ENCODE data around the gene HNF4A. TPM values are rescaled to one million over a fixed set of nuclear protein-coding genes. Genes with fewer than 3 reads are reported as not detected.

Gene HNF4A
- total RNA-seq, 1 donor: not detected

DNA sequence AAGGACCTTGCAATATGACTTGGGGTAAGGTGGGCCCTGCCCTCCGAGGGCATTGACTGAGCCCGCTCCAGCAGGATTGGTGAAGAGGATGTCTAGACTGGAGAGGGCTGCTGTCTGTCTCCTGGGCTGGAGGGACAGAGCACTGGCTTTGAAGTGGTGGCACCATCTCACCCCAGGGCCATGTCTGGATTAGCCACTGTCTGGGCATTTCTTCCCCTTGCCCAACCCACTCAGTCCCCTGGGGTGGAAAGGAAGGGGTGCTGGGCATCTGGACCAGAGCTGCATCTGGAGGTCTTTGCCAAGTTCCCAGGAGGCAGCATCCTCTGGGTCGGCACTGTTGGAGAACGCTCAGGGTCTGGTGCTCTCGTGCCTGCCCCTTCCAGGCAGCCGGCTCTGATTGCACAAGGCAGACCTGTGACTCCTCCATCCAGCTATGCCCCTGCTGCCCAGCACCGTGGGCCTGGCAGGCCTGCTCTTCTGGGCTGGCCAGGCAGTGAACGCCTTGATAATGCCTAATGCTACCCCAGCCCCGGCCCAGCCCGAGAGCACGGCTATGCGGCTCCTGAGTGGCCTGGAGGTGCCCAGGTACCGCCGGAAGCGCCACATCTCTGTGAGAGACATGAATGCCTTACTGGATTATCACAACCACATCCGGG lies 18.6 kb upstream of the HNF4A start, which contains the start of gene R3HDML:
TSS of gene R3HDML (plus strand) at position 319 of the 656 bp plus-strand sequence. CDS start at position 434, 115 bp downstream.
- peaks cover 8% of the 10 kb centered on the region for H3K27me3 ChIP-seq (ENCODE audit: insufficient read depth, low read length)
- no peaks in the 10 kb centered on the region for H3K79me2 ChIP-seq (ENCODE audit: insufficient read depth, low read length)
- no peak for DNase-seq (ENCODE audit: insufficient read length, low spot score, missing footprints)
- H3K4me2 ChIP-seq (ENCODE audit: insufficient read depth, low read length): no peak within 1 kb of the TSS
- H3K4me3 ChIP-seq (ENCODE audit: insufficient read depth, low read length): no peak within 1 kb of the TSS
- no peaks in the 10 kb centered on the region for H3K36me3 ChIP-seq (ENCODE audit: insufficient read depth, low read length)
- TF ChIP-seq, protein P1, sequence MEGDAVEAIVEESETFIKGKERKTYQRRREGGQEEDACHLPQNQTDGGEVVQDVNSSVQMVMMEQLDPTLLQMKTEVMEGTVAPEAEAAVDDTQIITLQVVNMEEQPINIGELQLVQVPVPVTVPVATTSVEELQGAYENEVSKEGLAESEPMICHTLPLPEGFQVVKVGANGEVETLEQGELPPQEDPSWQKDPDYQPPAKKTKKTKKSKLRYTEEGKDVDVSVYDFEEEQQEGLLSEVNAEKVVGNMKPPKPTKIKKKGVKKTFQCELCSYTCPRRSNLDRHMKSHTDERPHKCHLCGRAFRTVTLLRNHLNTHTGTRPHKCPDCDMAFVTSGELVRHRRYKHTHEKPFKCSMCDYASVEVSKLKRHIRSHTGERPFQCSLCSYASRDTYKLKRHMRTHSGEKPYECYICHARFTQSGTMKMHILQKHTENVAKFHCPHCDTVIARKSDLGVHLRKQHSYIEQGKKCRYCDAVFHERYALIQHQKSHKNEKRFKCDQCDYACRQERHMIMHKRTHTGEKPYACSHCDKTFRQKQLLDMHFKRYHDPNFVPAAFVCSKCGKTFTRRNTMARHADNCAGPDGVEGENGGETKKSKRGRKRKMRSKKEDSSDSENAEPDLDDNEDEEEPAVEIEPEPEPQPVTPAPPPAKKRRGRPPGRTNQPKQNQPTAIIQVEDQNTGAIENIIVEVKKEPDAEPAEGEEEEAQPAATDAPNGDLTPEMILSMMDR (IDR thresholded peaks at IDR 0.05; ENCODE audit: extremely low read depth, low read depth, low read length): no peak
- no peak within 1 kb of the TSS for H2AFZ ChIP-seq (ENCODE audit: low read length)
- H3K4me1 ChIP-seq (ENCODE audit: insufficient read depth, low read length): no peaks in the 10 kb centered on the region
- H3K9me3 ChIP-seq (ENCODE audit: low read depth, low read length): no peaks in the 10 kb centered on the region
- no peak within 1 kb of the TSS for H3K27ac ChIP-seq (ENCODE audit: low read depth, low read length)
- no peaks in the 10 kb centered on the region for H4K20me1 ChIP-seq (ENCODE audit: insufficient read depth, low read length)

DNA sequence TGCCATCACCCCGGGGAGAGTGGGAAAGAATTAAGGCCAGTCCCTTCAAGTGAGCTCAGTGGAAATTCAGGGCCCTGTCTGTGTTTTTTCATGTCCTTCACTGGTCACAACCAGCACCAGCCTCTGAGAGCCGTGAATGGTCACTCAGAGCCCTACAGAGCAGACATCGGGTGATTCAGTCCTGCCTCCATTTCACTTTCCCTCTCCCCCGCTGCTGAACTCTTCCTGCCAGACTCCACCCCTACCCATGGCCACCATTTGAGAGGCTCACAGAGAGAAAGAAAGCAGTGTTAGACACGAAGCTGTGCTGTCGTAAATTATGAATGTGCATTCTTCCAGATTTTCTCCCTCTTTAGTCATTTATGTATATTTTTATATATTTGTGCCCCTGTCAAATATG lies 13.3 kb upstream of the HNF4A start:
- TF ChIP-seq, protein P1 (IDR thresholded peaks at IDR 0.05; ENCODE audit: extremely low read depth, low read depth, low read length): no peak
- H3K36me3 ChIP-seq (ENCODE audit: insufficient read depth, low read length): no peaks in the 10 kb centered on the region
- H3K4me2 ChIP-seq (ENCODE audit: insufficient read depth, low read length): peak overlapping the region; percentile 34
- no peaks in the 10 kb centered on the region for H3K79me2 ChIP-seq (ENCODE audit: insufficient read depth, low read length)
- H3K4me1 ChIP-seq (ENCODE audit: insufficient read depth, low read length): no peaks in the 10 kb centered on the region
- no peaks in the 10 kb centered on the region for H3K27me3 ChIP-seq (ENCODE audit: insufficient read depth, low read length)
- H3K27ac ChIP-seq (ENCODE audit: low read depth, low read length): peak overlapping the region; percentile 4
- H3K9me3 ChIP-seq (ENCODE audit: low read depth, low read length): no peaks in the 10 kb centered on the region
- no peaks in the 10 kb centered on the region for H4K20me1 ChIP-seq (ENCODE audit: insufficient read depth, low read length)
- H3K4me3 ChIP-seq (ENCODE audit: insufficient read depth, low read length): peak overlapping the region; percentile 7
- H2AFZ ChIP-seq (ENCODE audit: low read length): peak overlapping the region; percentile 66
- peak; percentile 94 for DNase-seq (ENCODE audit: insufficient read length, low spot score, missing footprints)

DNA sequence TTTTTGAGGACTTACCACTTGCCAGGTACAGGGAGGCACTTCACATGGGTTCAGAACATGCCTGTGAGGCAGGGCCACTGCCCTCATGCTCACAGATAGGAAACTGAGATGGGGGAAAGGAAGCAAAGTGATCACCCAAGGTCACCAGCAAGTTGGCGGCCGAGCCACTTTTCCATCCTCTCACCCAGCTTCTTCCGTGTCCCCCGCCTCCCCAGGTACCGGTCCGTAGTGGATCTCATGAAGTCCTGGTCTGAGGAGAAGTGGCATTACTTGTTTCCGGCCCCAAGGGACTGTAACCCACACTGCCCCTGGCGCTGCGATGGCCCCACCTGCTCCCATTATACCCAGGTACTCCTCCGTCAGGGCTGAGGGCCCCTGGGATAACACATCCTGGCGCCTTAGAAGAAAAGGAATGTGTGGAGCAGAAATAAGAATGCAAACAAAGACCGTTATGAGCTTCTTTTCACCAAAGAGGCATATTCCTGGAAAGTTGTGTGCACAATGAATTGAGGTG lies 12.3 kb upstream of the HNF4A start:
- H3K4me2 ChIP-seq (ENCODE audit: insufficient read depth, low read length): no peak overlapping the region
- H3K27ac ChIP-seq (ENCODE audit: low read depth, low read length): no peak overlapping the region
- H3K4me1 ChIP-seq (ENCODE audit: insufficient read depth, low read length): no peaks in the 10 kb centered on the region
- no peak overlapping the region for H3K4me3 ChIP-seq (ENCODE audit: insufficient read depth, low read length)
- TF ChIP-seq, protein P1 (IDR thresholded peaks at IDR 0.05; ENCODE audit: extremely low read depth, low read depth, low read length): no peak
- no peaks in the 10 kb centered on the region for H3K27me3 ChIP-seq (ENCODE audit: insufficient read depth, low read length)
- DNase-seq (ENCODE audit: insufficient read length, low spot score, missing footprints): no peak
- no peaks in the 10 kb centered on the region for H4K20me1 ChIP-seq (ENCODE audit: insufficient read depth, low read length)
- no peaks in the 10 kb centered on the region for H3K79me2 ChIP-seq (ENCODE audit: insufficient read depth, low read length)
- no peaks in the 10 kb centered on the region for H3K36me3 ChIP-seq (ENCODE audit: insufficient read depth, low read length)
- no peaks in the 10 kb centered on the region for H3K9me3 ChIP-seq (ENCODE audit: low read depth, low read length)
- H2AFZ ChIP-seq (ENCODE audit: low read length): peak overlapping the region; percentile 66

DNA sequence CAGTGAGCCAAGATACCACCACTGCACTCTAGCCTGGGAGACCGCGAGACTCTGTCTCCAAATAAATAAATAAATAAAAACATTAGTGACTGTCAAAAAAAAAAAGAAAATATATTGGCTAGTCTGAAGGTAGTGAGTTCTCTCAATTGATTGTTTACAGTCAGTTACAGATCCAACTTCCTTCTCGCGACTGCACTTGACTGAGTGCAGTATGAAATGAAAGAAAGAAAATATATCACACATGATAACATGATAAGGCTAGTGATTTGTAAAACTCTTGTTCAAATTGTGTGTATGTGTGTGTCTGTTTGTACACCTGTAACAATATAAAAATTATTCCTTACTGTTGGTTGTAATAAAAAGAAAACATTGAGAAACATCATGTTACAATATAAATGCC lies 10.8 kb upstream of the HNF4A start:
- Histone ChIP-seq H4K20me1 (ENCODE audit: insufficient read depth, low read length) (no peaks in the 10 kb centered on the region), H2AFZ (ENCODE audit: low read length) (no peak overlapping the region), H3K36me3 (ENCODE audit: insufficient read depth, low read length) (no peaks in the 10 kb centered on the region), H3K4me1 (ENCODE audit: insufficient read depth, low read length) (no peaks in the 10 kb centered on the region), H3K4me2 (ENCODE audit: insufficient read depth, low read length) (no peak overlapping the region), H3K27ac (ENCODE audit: low read depth, low read length) (no peak overlapping the region), H3K4me3 (ENCODE audit: insufficient read depth, low read length) (no peak overlapping the region), H3K27me3 (ENCODE audit: insufficient read depth, low read length) (no peaks in the 10 kb centered on the region), H3K9me3 (ENCODE audit: low read depth, low read length) (no peaks in the 10 kb centered on the region), H3K79me2 (ENCODE audit: insufficient read depth, low read length) (no peaks in the 10 kb centered on the region)
- no peak for DNase-seq (ENCODE audit: insufficient read length, low spot score, missing footprints)
- TF ChIP-seq, protein P1 (IDR thresholded peaks at IDR 0.05; ENCODE audit: extremely low read depth, low read depth, low read length): no peak
